HEK293 (cell line): Measurements from ENCODE around the gene TRPV6.

Experiments used
- CTCF ChIA-PET: fragments of 350-600 bp; formaldehyde crosslinking; extraction: SDS; loops from one replicate; lab custom pipeline; 2021; ENCODE audit warnings: antibody characterized with exemption; lab: Yijun Ruan, JAX
- POLR2A ChIA-PET: fragments of 300-600 bp; formaldehyde crosslinking; extraction: SDS; loops from one replicate; lab custom pipeline; 2020; ENCODE audit warnings: antibody characterized with exemption, inconsistent platforms; lab: Yijun Ruan, JAX
- H3K27ac ChIP-seq: fragments of 200-500 bp; sonication (Bioruptor generic); 2 replicates; pipeline ENCODE4 v1.5.1; 2014; ENCODE audit warnings: low read depth, low read length, control low read depth, inconsistent platforms; ENCODE audit errors: extremely low read depth
- H3K36me3 ChIP-seq, 2 experiments: fragments of 200-500 bp in 1 of 2; sonication (Bioruptor generic) in 1 of 2; 1 replicate in 1 of 2; 2 replicates in 1 of 2; pipeline ENCODE4 v1.5.1; 2014 to 2017; ENCODE audit warnings: inconsistent platforms in 2 of 2, low read length in 2 of 2; ENCODE audit not compliant: control insufficient read depth in 2 of 2, insufficient read depth in 1 of 2
- H3K4me1 ChIP-seq: fragments of 200-500 bp; sonication (Bioruptor generic); 2 replicates; pipeline ENCODE4 v1.5.1; 2014; ENCODE audit warnings: mild to moderate bottlenecking, low read length, inconsistent platforms; ENCODE audit not compliant: control insufficient read depth, insufficient read depth
- H3K4me3 ChIP-seq: 2 replicates; pipeline ENCODE4 v1.5.1; 2011; ENCODE audit warnings: low read depth, mild to moderate bottlenecking, control low read depth, low read length, moderate library complexity
- H3K9me3 ChIP-seq: fragments of 200-500 bp; sonication (Bioruptor generic); 2 replicates; pipeline ENCODE4 v1.5.1; 2014; ENCODE audit warnings: low read depth, low read length, inconsistent platforms; ENCODE audit not compliant: control insufficient read depth, insufficient read depth
- BCL11A ChIP-seq: fragments of 450-650 bp; formaldehyde crosslinking; IDR thresholded peaks from 2 replicates; pipeline ENCODE4 v1.5.1; 2016; ENCODE audit warnings: low read depth, missing biosample characterization, missing genetic modification characterization
- EGR2 ChIP-seq: fragments of 450-650 bp; formaldehyde crosslinking; IDR thresholded peaks from 2 replicates; pipeline ENCODE4 v1.5.1; 2016; ENCODE audit warnings: low read depth, missing biosample characterization, missing genetic modification characterization
- HOXD13 ChIP-seq: sonication (generic); formaldehyde crosslinking; IDR thresholded peaks from 2 replicates; pipeline ENCODE4 v1.8.0; 2022; ENCODE audit warnings: missing genetic modification reagents, borderline replicate concordance
- KLF9 ChIP-seq: fragments of 450-650 bp; formaldehyde crosslinking; IDR thresholded peaks from 2 replicates; pipeline ENCODE4 v1.5.1; 2016; ENCODE audit warnings: missing biosample characterization, missing genetic modification characterization, low read depth
- SP2 ChIP-seq: fragments of 450-650 bp; formaldehyde crosslinking; IDR thresholded peaks from 2 replicates; pipeline ENCODE4 v1.5.1; 2016; ENCODE audit warnings: missing biosample characterization, missing genetic modification characterization
- ZFHX2 ChIP-seq: fragments of 450-650 bp; formaldehyde crosslinking; conservative IDR thresholded peaks from 2 replicates; pipeline ENCODE4 v1.5.1; 2016; ENCODE audit warnings: missing biosample characterization, missing genetic modification characterization
- ZFP37 ChIP-seq: fragments of 450-650 bp; formaldehyde crosslinking; IDR thresholded peaks from 2 replicates; pipeline ENCODE4 v1.5.1; 2016; ENCODE audit warnings: missing biosample characterization, missing genetic modification characterization
- ZNF114 ChIP-seq: fragments of 450-650 bp; formaldehyde crosslinking; IDR thresholded peaks from 2 replicates; pipeline ENCODE4 v1.5.0; 2017; ENCODE audit warnings: missing biosample characterization, missing genetic modification characterization
- ZNF623 ChIP-seq: fragments of 450-650 bp; formaldehyde crosslinking; IDR thresholded peaks from 2 replicates; pipeline ENCODE4 v1.5.1; 2016; ENCODE audit warnings: missing biosample characterization, missing genetic modification characterization
- ZNF626 ChIP-seq: fragments of 450-650 bp; sonication (Bioruptor Pico); formaldehyde crosslinking; IDR thresholded peaks from 2 replicates; pipeline ENCODE4 v1.5.1; 2018; ENCODE audit warnings: missing biosample characterization, missing genetic modification characterization, inconsistent platforms
- TF ChIP-seq, protein P1 (sequence below): fragments of 450-650 bp; formaldehyde crosslinking; IDR thresholded peaks from 2 replicates; pipeline ENCODE4 v1.5.1; 2016; ENCODE audit warnings: missing biosample characterization, missing genetic modification characterization
- TF ChIP-seq, protein P2 (sequence below): sonication (generic); formaldehyde crosslinking; IDR thresholded peaks from 2 replicates; pipeline ENCODE4 v1.8.1; 2022; ENCODE audit warnings: mild to moderate bottlenecking, moderate library complexity, missing genetic modification reagents
- TF ChIP-seq, protein P3 (sequence below): fragments of 450-650 bp; formaldehyde crosslinking; IDR thresholded peaks from 2 replicates; pipeline ENCODE4 v1.5.1; 2016; ENCODE audit warnings: missing biosample characterization, missing genetic modification characterization, borderline replicate concordance
- TF ChIP-seq, protein P4 (sequence below): fragments of 450-650 bp; formaldehyde crosslinking; IDR thresholded peaks from 2 replicates; pipeline ENCODE4 v1.5.1; 2016; ENCODE audit warnings: missing biosample characterization, missing genetic modification characterization, borderline replicate concordance
- TF ChIP-seq, protein P5 (sequence below): fragments of 450-650 bp; formaldehyde crosslinking; IDR thresholded peaks from 2 replicates; pipeline ENCODE4 v1.5.1; 2017; ENCODE audit warnings: missing biosample characterization, missing genetic modification characterization
- TF ChIP-seq, protein P6 (sequence below): fragments of 450-650 bp; formaldehyde crosslinking; IDR thresholded peaks from 2 replicates; pipeline ENCODE4 v1.5.1; 2016; ENCODE audit warnings: missing biosample characterization, missing genetic modification characterization

Gene TRPV6

DNA sequence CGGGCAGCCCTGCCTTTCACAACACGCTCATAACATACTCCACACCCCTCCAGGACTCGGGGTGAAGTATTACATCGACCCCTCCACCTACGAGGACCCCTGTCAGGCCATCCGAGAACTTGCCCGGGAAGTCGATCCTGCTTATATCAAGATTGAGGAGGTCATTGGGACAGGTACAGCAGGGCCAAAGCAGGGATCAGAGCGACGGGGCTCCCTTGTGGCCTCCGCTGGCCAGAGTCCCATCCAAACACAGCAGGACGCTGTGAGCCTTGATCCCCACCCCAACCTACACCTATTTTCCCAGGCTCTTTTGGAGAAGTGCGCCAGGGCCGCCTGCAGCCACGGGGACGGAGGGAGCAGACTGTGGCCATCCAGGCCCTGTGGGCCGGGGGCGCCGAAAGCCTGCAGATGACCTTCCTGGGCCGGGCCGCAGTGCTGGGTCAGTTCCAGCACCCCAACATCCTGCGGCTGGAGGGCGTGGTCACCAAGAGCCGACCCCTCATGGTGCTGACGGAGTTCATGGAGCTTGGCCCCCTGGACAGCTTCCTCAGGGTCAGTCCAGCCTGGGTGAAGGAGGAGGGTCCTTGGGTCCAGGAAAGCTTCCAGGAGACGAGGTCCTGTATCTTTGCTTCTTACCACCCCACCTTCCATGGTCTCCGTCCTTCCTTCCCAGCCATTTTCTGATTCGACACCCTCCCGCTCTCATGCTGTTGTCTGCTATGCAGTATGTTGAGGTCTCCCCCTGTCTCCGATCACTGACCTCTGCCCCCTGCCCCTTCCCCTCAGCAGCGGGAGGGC lies 17.2 kb downstream of the TRPV6 start:
- Histone ChIP-seq H3K36me3 (peaks cover 0 to 17% of the 10 kb centered on the region in 2 experiments; a peak in 1 of 3 replicates), H3K4me1 (no peaks in the 10 kb centered on the region), H3K27ac (no peak overlapping the region), H3K9me3 (no peaks in the 10 kb centered on the region), H3K4me3 (no peak overlapping the region)
- ChIA-PET CTCF (interaction anchor here (0.5 to 2.9 kb wide), 5 partner anchors 10 to 135 kb away, joined by 3 to 18 read pairs (median 4); partner anchors contain the start of gene EPHB6), POLR2A (no interaction called here)
- TF ChIP-seq, protein P1, sequence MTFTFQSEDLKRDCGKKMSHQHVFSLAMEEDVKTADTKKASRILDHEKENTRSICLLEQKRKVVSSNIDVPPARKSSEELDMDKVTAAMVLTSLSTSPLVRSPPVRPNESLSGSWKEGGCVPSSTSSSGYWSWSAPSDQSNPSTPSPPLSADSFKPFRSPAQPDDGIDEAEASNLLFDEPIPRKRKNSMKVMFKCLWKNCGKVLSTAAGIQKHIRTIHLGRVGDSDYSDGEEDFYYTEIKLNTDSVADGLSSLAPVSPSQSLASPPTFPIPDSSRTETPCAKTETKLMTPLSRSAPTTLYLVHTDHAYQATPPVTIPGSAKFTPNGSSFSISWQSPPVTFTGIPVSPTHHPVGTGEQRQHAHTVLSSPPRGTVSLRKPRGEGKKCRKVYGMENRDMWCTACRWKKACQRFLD (tag by site-specific recombination) = no peak
- TF ChIP-seq, protein P2, sequence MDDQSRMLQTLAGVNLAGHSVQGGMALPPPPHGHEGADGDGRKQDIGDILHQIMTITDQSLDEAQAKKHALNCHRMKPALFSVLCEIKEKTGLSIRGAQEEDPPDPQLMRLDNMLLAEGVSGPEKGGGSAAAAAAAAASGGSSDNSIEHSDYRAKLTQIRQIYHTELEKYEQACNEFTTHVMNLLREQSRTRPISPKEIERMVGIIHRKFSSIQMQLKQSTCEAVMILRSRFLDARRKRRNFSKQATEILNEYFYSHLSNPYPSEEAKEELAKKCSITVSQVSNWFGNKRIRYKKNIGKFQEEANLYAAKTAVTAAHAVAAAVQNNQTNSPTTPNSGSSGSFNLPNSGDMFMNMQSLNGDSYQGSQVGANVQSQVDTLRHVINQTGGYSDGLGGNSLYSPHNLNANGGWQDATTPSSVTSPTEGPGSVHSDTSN (CRISPR knock-in tag) = no peak
- TF ChIP-seq KLF9 (tag by site-specific recombination) (no peak), HOXD13 (CRISPR knock-in tag) (no peak)
- TF ChIP-seq, protein P3, sequence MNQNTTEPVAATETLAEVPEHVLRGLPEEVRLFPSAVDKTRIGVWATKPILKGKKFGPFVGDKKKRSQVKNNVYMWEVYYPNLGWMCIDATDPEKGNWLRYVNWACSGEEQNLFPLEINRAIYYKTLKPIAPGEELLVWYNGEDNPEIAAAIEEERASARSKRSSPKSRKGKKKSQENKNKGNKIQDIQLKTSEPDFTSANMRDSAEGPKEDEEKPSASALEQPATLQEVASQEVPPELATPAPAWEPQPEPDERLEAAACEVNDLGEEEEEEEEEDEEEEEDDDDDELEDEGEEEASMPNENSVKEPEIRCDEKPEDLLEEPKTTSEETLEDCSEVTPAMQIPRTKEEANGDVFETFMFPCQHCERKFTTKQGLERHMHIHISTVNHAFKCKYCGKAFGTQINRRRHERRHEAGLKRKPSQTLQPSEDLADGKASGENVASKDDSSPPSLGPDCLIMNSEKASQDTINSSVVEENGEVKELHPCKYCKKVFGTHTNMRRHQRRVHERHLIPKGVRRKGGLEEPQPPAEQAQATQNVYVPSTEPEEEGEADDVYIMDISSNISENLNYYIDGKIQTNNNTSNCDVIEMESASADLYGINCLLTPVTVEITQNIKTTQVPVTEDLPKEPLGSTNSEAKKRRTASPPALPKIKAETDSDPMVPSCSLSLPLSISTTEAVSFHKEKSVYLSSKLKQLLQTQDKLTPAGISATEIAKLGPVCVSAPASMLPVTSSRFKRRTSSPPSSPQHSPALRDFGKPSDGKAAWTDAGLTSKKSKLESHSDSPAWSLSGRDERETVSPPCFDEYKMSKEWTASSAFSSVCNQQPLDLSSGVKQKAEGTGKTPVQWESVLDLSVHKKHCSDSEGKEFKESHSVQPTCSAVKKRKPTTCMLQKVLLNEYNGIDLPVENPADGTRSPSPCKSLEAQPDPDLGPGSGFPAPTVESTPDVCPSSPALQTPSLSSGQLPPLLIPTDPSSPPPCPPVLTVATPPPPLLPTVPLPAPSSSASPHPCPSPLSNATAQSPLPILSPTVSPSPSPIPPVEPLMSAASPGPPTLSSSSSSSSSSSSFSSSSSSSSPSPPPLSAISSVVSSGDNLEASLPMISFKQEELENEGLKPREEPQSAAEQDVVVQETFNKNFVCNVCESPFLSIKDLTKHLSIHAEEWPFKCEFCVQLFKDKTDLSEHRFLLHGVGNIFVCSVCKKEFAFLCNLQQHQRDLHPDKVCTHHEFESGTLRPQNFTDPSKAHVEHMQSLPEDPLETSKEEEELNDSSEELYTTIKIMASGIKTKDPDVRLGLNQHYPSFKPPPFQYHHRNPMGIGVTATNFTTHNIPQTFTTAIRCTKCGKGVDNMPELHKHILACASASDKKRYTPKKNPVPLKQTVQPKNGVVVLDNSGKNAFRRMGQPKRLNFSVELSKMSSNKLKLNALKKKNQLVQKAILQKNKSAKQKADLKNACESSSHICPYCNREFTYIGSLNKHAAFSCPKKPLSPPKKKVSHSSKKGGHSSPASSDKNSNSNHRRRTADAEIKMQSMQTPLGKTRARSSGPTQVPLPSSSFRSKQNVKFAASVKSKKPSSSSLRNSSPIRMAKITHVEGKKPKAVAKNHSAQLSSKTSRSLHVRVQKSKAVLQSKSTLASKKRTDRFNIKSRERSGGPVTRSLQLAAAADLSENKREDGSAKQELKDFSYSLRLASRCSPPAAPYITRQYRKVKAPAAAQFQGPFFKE (tag by site-specific recombination) = no peak

DNA sequence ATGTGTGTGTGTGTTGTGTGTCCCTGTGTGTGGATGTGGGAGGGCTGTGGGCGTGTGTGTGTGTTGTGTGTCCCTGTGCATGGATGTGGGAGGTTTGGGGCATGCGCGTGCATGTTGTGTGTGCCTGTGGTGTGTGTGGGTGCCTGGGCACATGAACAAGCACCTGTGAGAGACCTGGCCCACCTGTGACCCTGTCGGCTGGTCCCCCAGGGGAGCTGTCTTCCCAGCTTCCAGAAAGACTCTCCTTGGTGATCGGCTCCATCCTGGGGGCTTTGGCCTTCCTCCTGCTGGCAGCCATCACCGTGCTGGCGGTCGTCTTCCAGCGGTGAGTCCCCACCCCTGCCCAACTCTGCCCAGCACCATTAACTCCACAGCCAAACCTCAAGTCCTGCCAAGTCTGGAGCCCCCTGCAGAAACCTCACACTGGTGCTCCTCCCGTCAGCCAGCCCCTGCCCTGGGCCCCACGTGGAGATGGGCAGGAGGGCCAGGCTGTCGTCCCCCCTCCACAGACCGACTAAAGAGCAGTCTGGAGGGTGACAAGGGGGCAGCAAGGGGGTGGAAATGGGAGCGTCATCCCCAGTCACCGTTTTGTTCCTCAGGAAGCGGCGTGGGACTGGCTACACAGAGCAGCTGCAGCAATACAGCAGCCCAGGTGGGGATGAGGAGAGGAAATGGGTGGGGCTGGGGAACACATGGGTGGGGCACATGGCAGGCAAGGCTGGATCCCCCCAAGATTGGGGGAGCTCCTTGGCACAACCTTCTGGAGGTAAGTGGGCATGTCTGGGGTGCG lies 18.0 kb downstream of the TRPV6 start:
- H3K27ac ChIP-seq = no peak overlapping the region
- ChIA-PET POLR2A (no interaction called here), CTCF (interaction anchor here (0.5 to 2.9 kb wide), 5 partner anchors 9 to 235 kb away, joined by 3 to 18 read pairs (median 6); partner anchors contain the start of gene EPHB6)
- peak; percentile 86 for TF ChIP-seq ZFHX2 (tag by site-specific recombination)
- no peak for TF ChIP-seq ZFP37 (tag by site-specific recombination)
- TF ChIP-seq EGR2 (tag by site-specific recombination) = peak; percentile 0; the same call in 1 of the 2 replicates
- TF ChIP-seq ZNF623 (tag by site-specific recombination) = no peak
- TF ChIP-seq, all 188 proteins: peak for 2
- H3K9me3 ChIP-seq = no peaks in the 10 kb centered on the region
- no peaks in the 10 kb centered on the region for H3K4me1 ChIP-seq
- no peak overlapping the region for H3K4me3 ChIP-seq
- H3K36me3 ChIP-seq = peaks cover 0 to 22% of the 10 kb centered on the region in 2 experiments; a peak in 1 of 3 replicates

DNA sequence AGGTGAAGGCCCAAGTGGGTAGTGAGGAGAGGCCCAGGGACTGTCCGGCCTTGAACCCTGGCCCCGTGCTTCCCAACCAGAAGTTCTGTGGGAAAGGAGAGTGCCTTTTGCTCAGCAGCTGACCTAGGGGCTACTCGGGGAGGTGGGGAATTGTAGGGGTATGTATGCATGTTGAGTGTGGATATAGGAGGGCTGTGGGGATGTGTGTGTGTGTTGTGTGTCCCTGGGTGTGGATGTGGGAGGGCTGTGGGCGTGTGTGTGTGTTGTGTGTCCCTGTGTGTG lies 18.5 kb downstream of the TRPV6 start:
- Histone ChIP-seq H3K36me3 (peaks cover 0 to 18% of the 10 kb centered on the region in 2 experiments; a peak in 1 of 3 replicates), H3K27ac (no peak overlapping the region), H3K9me3 (no peaks in the 10 kb centered on the region), H3K4me1 (no peaks in the 10 kb centered on the region), H3K4me3 (no peak overlapping the region)
- POLR2A ChIA-PET = no interaction called here
- CTCF ChIA-PET = interaction anchor here (0.9 to 2.9 kb wide), 5 partner anchors 9 to 336 kb away, joined by 4 to 18 read pairs (median 6); partner anchors contain the start of gene EPHB6
- no peak for TF ChIP-seq BCL11A (tag by site-specific recombination)
- no peak for TF ChIP-seq SP2 (tag by site-specific recombination)
- no peak for TF ChIP-seq ZNF626 (tag by site-specific recombination)
- TF ChIP-seq, protein P4, sequence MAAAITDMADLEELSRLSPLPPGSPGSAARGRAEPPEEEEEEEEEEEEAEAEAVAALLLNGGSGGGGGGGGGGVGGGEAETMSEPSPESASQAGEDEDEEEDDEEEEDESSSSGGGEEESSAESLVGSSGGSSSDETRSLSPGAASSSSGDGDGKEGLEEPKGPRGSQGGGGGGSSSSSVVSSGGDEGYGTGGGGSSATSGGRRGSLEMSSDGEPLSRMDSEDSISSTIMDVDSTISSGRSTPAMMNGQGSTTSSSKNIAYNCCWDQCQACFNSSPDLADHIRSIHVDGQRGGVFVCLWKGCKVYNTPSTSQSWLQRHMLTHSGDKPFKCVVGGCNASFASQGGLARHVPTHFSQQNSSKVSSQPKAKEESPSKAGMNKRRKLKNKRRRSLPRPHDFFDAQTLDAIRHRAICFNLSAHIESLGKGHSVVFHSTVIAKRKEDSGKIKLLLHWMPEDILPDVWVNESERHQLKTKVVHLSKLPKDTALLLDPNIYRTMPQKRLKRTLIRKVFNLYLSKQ (tag by site-specific recombination) = no peak
- TF ChIP-seq, protein P5, sequence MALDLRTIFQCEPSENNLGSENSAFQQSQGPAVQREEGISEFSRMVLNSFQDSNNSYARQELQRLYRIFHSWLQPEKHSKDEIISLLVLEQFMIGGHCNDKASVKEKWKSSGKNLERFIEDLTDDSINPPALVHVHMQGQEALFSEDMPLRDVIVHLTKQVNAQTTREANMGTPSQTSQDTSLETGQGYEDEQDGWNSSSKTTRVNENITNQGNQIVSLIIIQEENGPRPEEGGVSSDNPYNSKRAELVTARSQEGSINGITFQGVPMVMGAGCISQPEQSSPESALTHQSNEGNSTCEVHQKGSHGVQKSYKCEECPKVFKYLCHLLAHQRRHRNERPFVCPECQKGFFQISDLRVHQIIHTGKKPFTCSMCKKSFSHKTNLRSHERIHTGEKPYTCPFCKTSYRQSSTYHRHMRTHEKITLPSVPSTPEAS (tag by site-specific recombination) = no peak
- no peak for TF ChIP-seq ZNF114 (tag by site-specific recombination)
- TF ChIP-seq, protein P6, sequence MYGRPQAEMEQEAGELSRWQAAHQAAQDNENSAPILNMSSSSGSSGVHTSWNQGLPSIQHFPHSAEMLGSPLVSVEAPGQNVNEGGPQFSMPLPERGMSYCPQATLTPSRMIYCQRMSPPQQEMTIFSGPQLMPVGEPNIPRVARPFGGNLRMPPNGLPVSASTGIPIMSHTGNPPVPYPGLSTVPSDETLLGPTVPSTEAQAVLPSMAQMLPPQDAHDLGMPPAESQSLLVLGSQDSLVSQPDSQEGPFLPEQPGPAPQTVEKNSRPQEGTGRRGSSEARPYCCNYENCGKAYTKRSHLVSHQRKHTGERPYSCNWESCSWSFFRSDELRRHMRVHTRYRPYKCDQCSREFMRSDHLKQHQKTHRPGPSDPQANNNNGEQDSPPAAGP = no peak
